Measurements from ENCODE around the gene STEAP1B. TPM values are rescaled to one million over a fixed set of nuclear protein-coding genes. Genes with fewer than 3 reads are reported as not detected.

Gene STEAP1B
- total and polyA plus RNA-seq, 8 donors = 0.13 to 1.6 TPM; not detected in 6

GRCh38 chr7:22377703-22378102 lies 122.3 kb downstream of the STEAP1B start:
- no peaks in the 10 kb centered on the region for H3K36me3 ChIP-seq
- no peaks in the 10 kb centered on the region for H3K27me3 ChIP-seq
- H3K4me3 ChIP-seq = no peak overlapping the region
- no peak overlapping the region for H3K27ac ChIP-seq
- peaks cover 0 to 8% (median 5%) of the 10 kb centered on the region in 4 donors for H3K4me1 ChIP-seq
- TF ChIP-seq POLR2AphosphoS5 (IDR thresholded peaks at IDR 0.05) (no peak), POLR2A (IDR thresholded peaks at IDR 0.05) (no peak), EP300 (IDR thresholded peaks at IDR 0.05) (no peak)
- TF ChIP-seq, protein P1, sequence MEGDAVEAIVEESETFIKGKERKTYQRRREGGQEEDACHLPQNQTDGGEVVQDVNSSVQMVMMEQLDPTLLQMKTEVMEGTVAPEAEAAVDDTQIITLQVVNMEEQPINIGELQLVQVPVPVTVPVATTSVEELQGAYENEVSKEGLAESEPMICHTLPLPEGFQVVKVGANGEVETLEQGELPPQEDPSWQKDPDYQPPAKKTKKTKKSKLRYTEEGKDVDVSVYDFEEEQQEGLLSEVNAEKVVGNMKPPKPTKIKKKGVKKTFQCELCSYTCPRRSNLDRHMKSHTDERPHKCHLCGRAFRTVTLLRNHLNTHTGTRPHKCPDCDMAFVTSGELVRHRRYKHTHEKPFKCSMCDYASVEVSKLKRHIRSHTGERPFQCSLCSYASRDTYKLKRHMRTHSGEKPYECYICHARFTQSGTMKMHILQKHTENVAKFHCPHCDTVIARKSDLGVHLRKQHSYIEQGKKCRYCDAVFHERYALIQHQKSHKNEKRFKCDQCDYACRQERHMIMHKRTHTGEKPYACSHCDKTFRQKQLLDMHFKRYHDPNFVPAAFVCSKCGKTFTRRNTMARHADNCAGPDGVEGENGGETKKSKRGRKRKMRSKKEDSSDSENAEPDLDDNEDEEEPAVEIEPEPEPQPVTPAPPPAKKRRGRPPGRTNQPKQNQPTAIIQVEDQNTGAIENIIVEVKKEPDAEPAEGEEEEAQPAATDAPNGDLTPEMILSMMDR (IDR thresholded peaks at IDR 0.05) = no peak
- 58 to 83% (median 77%) methylated on average over 2 of the region's 2 CpGs for WGBS, 5 donors
- H3K9me3 ChIP-seq = no peaks in the 10 kb centered on the region
- DNase-seq = no peak
- intact Hi-C loops (cut with DNase I; ENCODE audit: low total_unique reads) = no loop called here

DNA sequence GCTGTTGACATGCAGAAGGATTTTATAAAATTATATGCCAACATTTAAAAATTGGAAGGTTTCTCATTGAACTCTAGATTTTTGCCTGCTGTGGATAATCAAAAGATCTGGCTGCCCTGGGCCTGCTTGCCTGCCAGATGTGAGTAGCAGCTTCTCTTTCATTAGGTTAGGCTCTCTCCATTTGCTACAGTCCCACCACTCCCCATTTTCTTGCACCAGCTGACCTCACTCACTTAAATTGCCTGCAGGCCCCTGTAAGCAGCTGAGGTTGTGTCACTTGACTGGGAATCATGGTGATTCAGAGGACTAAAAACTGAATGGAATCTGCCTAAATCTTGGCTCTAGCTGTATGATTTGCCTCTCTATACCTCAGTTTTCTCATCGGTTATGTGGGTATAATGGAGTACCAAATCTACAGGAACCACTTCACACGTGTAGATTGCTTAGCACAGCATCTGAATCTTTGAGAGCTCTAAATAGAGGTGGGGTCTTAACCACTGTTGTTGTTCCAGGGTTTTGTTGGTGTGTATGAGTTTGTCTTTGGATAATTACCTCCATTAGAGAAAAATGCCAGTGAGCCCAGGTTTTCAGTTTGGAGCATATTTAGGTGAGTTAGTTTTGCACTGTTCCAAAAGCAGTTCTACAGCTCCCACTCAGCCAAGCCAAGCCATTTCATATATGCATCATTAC lies 124.5 kb downstream of the STEAP1B start:
- Histone ChIP-seq H3K9me3 (no peaks in the 10 kb centered on the region), H3K4me1 (peaks cover 0 to 8% (median 7%) of the 10 kb centered on the region in 4 donors), H3K27ac (no peak overlapping the region), H3K36me3 (no peaks in the 10 kb centered on the region), H3K27me3 (no peaks in the 10 kb centered on the region), H3K4me3 (no peak overlapping the region)
- 86 to 95% (median 89%) methylated on average over 2 of the region's 2 CpGs for WGBS, 5 donors
- intact Hi-C loops (cut with DNase I; ENCODE audit: low total_unique reads) = no loop called here
- no peak for DNase-seq
- TF ChIP-seq POLR2AphosphoS5 (IDR thresholded peaks at IDR 0.05) (no peak), POLR2A (IDR thresholded peaks at IDR 0.05) (no peak), EP300 (IDR thresholded peaks at IDR 0.05) (no peak)
- TF ChIP-seq, protein P1 (IDR thresholded peaks at IDR 0.05) = no peak

DNA sequence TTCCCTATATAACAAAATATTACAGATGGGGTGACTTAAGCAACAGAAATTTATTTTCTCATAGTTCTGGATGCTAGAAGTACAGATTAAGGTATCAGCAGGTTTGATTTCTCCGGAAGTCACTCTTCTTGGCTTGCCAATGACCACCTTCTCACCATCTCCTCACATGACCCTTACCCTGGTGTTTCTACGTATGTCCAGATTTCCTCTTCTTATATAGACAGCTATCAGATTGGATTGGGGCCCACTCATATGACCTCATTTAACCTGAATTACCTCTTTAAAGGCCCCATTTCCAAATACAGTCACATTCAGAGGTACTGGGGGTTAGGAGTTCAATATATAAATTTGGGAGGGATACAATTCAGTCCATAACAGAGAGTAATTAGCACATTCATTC lies 126.1 kb downstream of the STEAP1B start:
- TF ChIP-seq POLR2AphosphoS5 (IDR thresholded peaks at IDR 0.05) (no peak), POLR2A (IDR thresholded peaks at IDR 0.05) (no peak), EP300 (IDR thresholded peaks at IDR 0.05) (no peak)
- TF ChIP-seq, protein P1 (IDR thresholded peaks at IDR 0.05) = no peak
- H3K27me3 ChIP-seq = no peaks in the 10 kb centered on the region
- no peaks in the 10 kb centered on the region for H3K36me3 ChIP-seq
- H3K4me1 ChIP-seq = peaks cover 0 to 8% (median 7%) of the 10 kb centered on the region in 4 donors
- 53 to 72% (median 62%) methylated on average over 2 of the region's 2 CpGs for WGBS, 5 donors
- no peak overlapping the region for H3K27ac ChIP-seq
- no peak for DNase-seq
- H3K4me3 ChIP-seq = no peak overlapping the region
- intact Hi-C loops (cut with DNase I; ENCODE audit: low total_unique reads) = no loop called here
- no peaks in the 10 kb centered on the region for H3K9me3 ChIP-seq

DNA sequence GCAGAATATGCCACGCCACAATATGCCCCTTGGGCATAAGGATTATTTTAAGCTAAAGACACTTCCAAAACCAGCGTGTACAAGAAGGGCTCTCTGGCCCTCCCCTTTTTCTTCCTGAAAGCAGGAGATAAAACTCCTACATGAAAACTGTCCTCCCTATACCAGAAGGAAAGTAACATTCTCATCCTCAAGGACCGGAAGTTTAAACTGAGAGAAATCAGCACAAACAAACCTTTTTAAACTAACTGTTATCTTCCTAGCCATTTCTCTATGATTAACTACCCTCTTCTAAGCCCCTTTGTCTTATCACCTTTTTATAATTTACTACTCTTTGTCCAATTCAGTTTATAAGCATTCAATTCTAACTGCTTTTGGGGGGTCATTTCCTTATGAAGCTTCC lies 126.6 kb downstream of the STEAP1B start:
- 27 to 52% (median 32%) methylated on average over 3 of the region's 3 CpGs for WGBS, 5 donors
- H3K4me1 ChIP-seq = peaks cover 0 to 8% (median 7%) of the 10 kb centered on the region in 4 donors
- no peak overlapping the region for H3K4me3 ChIP-seq
- TF ChIP-seq, protein P1 (IDR thresholded peaks at IDR 0.05) = no peak
- no peak for TF ChIP-seq EP300 (IDR thresholded peaks at IDR 0.05)
- no peak for TF ChIP-seq POLR2A (IDR thresholded peaks at IDR 0.05)
- no peak for TF ChIP-seq POLR2AphosphoS5 (IDR thresholded peaks at IDR 0.05)
- DNase-seq = no peak
- H3K27me3 ChIP-seq = no peaks in the 10 kb centered on the region
- H3K36me3 ChIP-seq = no peaks in the 10 kb centered on the region
- intact Hi-C loops (cut with DNase I; ENCODE audit: low total_unique reads) = no loop called here
- no peak overlapping the region for H3K27ac ChIP-seq
- no peaks in the 10 kb centered on the region for H3K9me3 ChIP-seq
